HL-60/S4 treated with retinoic acid at 250 ng/mL for 4 days and 3 days (cell line): Measurements from ENCODE around the gene PTCHD4.
"Not testable (repeated sequence)": the region's sequence is repeated elsewhere in the genome, so short reads cannot be mapped to it uniquely, and the experiment has no call there.

Experiments used
- in situ Hi-C: fragments of 300-500 bp; cut with MboI; formaldehyde crosslinking; loops from 2 replicates; pipeline ENCODE4 v1.7.0; 2022; ENCODE audit warnings: low sequenced_read_pairs

PTCHD4 gene

GRCh38 chr6:48111143-48111506 lies at the start of gene PTCHD4:
TSS of gene PTCHD4 (minus strand) at chr6:48111197. CDS start at chr6:48068957, 42,240 bp downstream.
- in situ Hi-C loops, result no loop called here

GRCh38 chr6:48151142-48151541 lies 40.1 kb upstream of the PTCHD4 start:
- in situ Hi-C loops, result no loop called here

DNA sequence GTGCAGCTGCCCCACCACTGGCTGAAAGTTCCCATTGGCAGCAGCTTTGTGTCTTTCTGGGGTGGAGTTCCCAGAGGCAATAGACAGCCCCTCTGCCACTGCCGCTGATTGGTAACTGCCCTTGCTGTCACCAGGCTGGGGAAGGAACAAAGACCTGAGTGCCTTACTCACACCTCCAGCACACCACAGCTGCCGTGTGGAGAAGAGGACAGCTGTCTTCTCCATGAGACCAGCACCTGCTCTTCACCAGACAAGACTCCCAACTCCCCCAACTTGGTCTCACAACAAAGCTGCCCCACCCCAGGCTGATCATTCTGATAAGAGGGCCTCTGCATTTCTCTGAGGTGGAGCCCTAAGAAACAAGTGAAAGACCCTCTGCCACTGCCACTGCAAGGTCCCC lies 39.7 kb upstream of the PTCHD4 start:
- in situ Hi-C loops, result no loop called here

- in situ Hi-C loops, result no loop called here
These were observed 36.1 kb upstream of the PTCHD4 start for GRCh38 chr6:48147051-48147450.

DNA sequence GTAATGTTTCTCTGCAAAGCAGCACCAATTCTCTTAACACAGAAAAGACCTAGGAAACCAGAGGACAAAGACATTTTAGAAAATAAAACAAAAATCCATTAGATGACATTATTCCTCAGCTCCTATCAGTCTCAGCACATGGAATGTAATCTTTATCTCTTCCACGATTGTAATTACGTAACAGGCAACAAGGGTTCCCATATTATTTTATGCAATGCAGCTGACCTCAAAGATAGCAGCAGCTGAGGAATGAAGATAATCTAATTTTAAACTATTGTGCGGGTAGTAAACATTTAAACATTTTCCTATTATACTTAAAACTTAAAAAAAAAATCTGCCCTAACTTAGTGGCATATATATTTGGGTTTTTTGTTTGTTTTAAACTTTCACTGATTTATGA lies 33.0 kb upstream of the PTCHD4 start:
- in situ Hi-C loops, result no loop called here

DNA sequence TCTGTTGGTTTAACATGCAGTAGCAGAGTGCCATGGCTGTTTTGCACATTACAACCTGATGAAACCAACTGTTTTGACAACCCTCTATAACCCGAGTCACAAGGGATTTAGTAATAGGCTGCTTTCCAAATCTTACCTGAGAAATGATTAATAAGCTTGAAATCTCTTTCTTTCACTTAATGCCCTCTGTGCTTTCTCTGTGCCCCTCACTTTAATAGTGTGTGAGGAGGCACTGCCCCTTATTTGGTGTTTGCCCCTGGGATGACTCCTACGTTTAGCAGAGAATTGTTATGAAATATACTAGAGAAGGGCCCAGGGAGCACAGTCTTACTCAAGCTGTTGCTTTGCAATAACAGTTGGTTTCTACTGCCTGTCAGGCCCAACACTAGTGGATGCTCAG lies 31.0 kb upstream of the PTCHD4 start:
- in situ Hi-C loops, result no loop called here

GRCh38 chr6:48139818-48140614 lies 29.0 kb upstream of the PTCHD4 start:
- in situ Hi-C loops, result no loop called here

DNA sequence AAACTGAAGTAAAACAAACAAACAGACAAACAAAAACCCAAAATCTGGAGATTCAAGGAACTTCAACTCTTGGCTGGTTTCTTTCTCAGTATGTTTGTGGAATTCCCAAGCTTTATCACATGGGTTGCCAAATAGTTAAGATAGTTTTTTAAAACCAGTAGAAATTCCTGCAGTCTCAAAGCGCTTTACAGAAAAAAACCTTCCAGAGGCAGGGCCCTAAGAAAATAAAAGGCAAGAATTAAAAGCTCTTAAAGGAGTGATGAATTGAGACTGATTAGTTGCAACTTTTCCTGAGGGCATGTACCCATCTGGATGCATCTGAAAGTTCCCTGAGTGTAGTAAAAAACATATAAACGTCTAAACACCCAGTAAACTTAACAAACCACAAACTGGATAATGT lies 25.9 kb upstream of the PTCHD4 start:
- in situ Hi-C loops, result no loop called here

GRCh38 chr6:48135323-48136084 lies 24.5 kb upstream of the PTCHD4 start:
- in situ Hi-C loops, result no loop called here

GRCh38 chr6:48134246-48134645 lies 23.2 kb upstream of the PTCHD4 start:
- in situ Hi-C loops, result no loop called here

GRCh38 chr6:48123601-48124000 lies 12.6 kb upstream of the PTCHD4 start:
- in situ Hi-C loops, result no loop called here

DNA sequence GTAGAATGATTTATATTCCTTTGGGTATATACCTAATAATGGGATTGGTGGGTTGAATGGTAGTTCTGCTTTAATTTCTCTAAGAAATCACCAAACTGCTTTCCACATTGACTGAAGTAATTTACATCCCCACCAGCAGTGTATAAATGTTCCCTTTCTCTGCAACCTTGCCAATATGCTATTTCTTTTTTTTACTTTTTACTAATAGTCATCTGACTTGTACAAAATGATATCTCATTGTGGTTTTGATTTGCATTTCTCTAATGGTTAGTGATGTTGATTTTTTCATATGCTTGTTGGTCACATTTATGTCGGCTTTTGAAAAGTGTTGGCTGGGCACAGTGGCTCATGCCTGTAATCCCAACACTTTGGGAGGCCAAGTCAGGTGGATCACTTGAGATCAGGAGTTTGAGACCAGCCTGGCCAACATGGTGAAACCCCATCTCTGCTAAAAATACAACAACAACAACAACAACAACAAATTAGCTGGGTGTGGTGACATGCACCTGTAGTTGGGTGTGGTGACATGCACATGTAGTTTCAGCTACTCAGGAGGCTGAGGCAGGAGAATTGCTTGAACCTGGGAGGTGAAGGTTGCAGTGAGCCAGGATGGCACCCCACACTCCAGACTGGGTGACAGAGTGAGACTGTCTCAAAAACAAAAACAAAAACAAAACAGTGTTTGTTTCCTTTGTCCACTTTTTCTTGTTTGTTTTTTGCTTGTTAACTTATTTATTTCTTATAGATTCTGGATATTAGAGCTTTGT lies 11.2 kb upstream of the PTCHD4 start:
- in situ Hi-C loops, result not testable (repeated sequence)

- in situ Hi-C loops, result no loop called here
These were observed 6.0 kb upstream of the PTCHD4 start for GRCh38 chr6:48116699-48117645.

- in situ Hi-C loops, result no loop called here
These were observed 2.1 kb upstream of the PTCHD4 start for GRCh38 chr6:48113130-48113529.

DNA sequence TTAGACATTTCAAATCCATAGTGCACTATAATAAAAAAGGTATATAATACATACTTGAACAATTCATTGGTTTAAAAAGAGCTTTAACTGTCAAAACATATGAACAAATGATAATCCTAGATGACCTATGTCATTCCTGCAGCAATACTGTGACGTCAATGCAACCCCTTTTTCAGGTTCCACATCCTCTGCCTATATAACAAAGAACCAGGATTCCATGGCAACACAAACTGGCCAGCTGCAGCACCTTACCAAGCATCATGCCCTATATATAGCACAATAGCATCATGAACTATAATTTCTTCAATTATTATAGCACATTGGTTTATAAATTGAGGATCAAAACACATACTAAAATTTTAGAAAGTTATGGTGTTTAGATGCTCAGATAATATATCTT lies 578 bp upstream of the PTCHD4 start:
- in situ Hi-C loops, result no loop called here

DNA sequence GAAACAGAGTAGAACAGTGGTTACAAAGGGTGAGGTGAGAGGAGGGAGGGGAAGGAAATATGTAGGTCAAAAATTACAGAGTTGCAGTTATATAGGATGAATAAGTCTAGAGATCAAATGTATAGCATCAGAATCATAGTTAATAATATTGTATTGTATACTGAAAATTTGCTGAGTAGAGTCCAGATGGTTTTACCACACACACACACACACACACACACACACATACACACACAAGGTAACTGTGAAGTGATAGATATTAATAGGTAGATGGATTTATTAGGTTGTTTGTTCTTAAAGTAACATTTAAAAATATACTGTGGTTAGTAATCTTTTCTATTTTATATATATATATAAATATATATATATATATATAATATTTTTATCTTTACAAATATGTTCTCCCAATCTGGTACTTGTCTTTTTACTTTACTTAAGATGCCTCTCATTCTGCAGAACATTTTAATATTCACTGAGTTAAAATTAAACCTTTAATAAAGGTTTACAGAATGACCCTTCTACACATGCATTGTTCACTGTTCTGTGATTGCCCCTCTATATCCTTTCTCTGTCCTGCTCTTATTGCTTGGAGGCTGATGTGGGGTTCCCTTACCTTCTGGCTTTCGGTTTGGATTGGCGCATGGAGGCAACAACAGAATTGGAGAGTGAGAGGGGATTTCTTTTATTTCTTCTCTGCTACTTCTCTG lies 408 bp downstream of the PTCHD4 start:
- in situ Hi-C loops, result no loop called here

- in situ Hi-C loops, result no loop called here
These were observed 1.1 kb downstream of the PTCHD4 start for GRCh38 chr6:48109944-48110343.

DNA sequence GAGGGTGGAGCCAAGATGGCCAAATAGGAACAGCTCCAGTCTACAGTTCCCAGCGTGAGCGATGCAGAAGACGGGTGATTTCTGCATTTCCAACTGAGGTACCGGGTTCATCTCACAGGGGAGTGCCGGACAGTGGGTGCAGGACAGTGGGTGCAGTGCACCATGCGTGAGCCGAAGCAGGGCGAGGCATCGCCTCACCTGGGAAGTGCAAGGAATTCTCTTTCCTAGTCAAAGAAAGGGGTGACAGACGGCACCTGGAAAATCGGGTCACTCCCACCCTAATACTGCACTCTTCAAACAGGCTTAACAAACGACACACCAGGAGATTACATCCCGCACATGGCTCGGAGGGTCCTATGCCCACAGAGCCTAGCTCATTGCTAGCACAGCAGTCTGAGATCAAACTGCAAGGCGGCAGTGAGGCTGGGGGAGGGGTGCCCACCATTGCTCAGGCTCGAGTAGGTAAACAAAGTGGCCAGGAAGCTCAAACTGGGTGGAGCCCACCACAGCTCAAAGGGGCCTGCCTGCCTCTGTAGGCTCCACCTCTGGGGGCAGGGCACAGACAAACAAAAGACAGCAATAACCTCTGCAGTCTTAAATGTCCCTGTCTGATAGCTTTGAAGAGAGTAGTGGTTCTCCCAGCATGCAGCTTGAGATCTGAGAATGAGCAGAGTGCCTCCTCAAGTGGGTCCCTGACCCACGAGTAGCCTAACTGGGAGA lies 8.4 kb downstream of the PTCHD4 start:
- in situ Hi-C loops, result not testable (repeated sequence)

DNA sequence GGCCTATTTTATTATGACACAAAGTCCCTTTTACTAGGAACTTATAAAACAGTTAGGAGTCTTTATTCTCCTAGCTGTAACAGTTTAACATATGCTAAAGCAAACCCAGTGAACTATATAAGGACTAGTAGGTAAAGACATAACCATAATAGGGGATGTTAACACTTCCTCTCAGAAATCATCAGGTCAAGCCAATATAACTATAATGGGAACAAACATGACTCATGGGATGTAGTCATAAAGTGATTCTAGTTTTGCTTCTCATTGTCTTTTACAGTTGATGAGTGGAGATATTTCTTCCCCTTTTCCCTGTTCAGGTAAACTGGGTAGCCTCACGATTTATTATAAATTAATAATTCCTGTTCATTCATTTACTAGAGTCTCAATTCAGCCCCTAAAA lies 9.7 kb downstream of the PTCHD4 start:
- in situ Hi-C loops, result no loop called here
